UCSD-AML1 (cell line): ENCODE measurements around the gene VAV2.

ENCODE experiments used
- DNase-seq: peaks from one replicate; lab custom pipeline; 2025; ENCODE audit not compliant: unreplicated experiment; lab: John Stamatoyannopoulos, UW

Gene VAV2

DNA sequence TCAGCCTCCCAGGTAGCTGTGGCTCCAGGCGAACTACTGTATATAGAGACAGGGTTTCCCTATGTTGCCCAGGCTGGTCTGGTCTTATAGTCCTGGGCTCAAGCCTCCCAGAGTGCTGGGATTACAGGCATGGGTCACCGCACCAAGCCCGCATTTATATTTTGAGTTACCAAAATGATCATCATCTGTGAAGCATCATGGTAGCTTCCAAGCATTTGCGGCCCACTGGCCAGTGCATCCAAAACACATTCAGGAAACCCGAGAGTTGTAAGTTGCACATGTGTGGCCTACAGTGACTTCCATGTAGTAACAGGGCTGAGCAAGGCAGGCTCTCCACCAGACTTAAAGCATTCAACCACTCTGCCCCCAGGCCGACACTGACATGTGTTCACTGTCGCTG, 35.4 kb upstream of the VAV2 start:
- no peak for DNase-seq

DNA sequence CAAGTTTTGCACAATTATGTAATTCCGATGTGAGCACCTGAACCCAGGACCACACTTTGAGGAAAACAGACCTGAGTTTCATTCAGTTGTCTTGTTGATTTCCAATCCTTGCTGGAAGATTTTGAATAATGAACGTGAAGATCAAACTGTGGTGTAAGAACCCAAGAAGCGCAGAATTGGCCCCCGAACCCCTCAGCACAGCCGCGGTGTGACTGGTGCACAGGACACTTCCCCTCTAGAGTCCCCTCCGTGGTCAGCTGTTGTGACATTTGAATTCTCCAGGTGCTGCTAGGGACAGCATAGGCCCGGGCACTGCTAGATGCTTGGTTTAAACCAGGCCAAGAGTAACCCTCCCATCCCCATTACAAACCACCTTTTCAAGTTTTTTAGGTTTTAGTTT, 34.9 kb upstream of the VAV2 start:
- DNase-seq: no peak

DNA sequence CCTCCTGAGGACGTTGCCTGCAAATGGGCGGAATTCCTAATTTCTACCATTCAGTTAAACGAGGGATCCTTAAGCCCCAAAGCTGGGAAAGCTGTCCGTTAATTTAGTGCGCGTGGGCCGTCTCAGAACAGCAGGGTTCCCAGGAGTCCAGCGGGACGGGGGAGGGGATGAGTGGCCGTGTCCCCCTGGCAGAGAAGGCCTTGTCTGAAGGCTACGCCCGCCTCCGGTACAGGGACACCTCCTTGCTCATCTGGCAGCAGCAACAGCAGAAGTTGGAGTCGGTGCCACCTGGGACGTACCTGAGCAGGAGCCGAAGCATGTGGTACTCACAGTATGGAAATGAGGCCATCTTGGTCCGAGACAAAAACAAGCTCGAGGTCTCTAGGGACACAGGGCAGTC, 34.5 kb upstream of the VAV2 start:
- no peak for DNase-seq

DNA sequence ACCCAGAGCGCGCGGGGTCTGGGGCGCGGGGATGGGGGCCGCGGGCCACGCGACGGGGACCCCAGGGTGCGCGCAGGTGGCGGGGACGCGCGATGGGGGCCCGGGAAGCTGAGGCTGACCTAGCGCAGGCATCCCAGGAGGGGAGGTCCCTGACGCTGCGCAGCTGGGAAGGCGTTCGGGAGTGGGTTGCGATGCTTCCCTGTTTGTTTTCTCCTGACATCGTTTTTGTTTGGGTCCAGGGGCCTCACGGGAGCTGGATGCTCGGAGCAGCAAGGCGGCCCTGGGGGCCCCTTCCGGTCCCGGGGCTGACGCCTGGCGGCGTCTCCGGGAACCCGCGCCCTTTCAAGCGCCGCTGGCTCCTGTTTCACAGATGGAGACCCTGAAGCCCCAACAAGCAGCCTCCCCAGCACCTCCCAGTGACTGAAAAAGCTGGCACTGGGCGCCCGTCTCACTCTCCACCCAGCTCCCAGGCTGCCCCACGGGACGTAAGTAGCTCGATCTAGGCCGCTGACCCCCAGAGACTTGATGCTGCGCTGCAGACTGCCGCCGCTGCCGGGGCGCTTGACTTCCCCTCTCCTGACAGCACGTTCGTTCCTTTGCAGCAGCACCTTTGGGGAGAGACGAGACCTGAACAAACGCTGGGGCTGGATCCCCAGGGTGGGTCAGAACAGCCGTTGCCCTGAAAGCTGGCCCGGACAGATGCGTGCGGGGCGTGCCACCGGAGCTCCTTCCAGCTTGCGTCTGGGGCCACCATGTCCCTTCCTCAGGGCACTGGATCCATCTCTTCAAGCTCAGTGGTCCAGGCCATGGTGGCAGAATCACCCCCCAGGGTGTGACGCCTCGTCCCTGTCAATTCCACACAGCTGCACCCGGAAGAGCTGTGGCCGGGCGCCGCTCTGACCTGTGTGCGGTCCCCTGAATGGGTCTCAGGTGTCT, 33.8 kb upstream of the VAV2 start:
- DNase-seq: peak; percentile 51

DNA sequence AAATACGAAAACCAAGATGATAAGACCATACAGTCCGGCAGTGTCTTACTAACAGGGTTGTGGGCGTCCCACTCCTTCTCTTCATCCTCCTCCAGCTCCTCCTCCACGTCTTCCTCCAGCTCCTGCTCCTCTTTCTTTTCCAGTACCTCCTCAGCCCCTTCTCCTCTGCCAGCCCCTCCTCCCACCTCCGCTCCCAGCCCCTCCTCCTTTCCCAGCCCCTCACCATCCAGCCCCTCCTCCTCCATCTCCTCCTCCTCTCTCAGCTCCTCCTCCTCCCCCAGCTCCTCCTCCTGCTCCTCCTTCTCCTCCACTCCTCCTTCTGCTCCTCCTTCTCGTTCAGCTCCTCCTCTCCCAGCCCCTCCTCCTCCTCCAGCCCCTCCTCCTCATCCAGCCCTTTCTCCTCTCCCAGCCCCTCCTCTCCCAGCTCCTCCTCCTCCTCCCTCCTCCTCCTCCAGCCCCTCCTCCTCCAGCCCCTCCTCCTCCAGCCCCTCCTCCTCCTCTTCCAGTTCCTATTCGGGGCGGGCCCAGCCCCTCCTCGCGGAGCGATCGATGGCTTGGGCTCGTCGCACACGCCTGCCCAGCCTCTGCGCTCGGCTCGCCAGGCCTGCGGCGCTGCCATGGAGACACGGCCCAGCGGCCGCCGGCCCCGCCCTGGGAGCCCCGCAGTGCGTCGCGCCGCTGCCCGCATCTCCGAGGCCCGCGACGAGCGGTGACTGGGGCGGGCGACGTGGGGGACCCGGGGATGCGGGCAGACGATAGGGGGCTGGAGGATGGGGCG, 32.9 kb upstream of the VAV2 start, which contains the start of gene BRD3OS:
BRD3OS (plus strand) TSS at position 654 of the 778 bp plus-strand sequence. CDS start 1,267 bp downstream, outside the sequence.
- peak; percentile 99 for DNase-seq

DNA sequence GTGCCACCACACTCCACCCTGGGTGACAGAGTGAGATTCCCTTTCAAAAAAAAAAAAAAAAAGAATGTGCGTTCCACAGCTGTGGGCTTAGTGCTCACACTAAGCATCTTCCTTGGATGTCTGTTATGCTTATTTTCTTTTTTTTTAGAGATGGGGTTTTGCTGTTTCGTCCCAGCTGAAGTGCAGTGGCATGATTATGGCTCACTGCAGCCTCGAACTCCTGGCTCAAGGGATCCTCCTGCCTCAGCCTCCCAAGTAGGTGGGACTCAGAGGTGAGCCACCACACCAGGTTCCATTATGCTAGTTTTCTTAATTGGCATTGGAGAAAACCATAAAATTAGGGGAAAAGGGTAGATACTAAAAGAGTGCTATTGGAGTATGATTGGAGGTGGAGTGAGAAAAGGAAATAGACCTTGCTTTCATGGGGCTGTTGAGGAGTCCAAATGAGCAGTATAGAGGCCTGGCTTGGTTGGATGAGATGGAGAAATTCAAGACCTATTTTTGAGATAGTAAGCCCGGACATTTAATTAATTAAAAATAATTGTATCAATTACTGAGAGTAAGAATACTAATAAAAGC, 32.2 kb upstream of the VAV2 start:
- DNase-seq: no peak

DNA sequence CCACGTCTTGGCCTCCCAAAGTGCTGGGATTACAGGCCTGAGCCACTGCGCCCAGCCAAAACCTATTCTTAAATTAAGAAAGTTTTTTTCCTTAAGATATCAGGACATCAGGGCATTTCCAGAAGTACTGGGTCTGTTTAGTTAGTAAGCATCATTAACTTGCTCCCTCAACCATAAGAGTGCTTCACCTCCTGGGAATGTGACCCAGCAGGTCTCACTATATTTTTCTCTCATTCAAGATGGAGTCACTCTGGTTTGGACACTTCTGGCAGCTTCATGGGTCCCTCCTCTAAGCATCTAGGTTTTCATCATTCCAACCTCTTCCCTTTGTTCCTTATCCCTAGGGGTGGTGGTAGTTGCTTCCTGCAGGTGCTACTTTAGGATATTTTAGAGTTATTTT, 22.8 kb upstream of the VAV2 start:
- DNase-seq: no peak

DNA sequence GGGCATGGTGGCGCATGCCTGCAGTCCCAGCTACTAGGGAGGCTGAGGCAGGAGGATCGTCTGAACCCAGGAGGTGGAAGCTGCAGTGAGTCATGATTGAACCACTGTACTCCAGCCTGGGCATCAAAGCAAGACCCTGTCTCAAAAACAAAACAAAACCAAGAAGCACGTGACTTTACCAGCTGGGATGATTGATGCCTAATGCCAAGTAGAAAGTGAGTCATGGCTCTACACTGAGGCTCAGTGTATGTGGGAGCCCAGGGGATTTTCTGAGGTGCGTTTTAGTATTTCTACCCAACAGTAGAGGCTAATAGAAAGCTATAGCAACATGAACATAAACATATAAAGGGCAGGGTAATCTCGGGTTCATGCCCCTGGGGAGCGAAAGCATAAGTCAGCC, 19.3 kb upstream of the VAV2 start:
- DNase-seq: no peak

DNA sequence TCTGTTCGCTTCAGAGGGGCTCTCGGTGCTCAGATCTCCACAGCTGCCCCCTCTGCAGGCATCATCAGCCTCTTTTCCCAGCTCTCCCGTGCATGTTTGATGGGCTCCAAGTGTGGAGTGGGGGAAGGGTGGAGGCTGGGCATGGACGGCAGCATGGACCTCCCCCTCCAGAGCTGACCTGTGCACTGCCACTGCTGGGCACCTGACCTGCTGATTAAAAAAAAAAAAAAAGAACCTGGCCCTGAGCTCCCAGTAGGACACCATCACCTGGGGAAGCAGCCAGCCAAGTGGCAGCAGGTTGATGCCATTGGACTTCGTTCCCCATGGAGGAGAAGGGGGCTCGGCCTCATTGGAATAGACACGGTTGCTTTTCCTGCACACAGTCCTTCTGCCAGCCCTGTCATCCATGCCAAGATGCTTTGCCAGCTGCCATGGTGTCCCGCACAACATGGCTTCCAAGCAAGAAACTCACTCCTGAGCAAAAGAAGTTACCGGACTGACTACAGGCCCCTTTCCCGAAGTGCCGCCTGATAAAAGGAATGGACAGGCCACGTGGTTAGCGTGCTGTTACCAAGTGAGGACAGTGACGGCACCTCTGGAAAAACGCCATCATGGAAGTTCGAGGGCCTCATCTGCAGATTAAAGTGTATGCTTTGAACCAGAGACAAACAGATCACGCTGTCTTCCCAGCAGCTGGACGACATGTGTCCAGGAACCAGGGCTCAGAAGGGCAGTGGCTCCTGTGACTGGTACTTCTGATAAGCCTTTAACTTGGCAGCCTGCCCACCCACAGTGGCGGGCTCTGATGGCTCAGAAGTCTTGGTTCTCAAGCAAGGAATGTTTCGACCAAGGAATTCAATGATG, 18.4 kb upstream of the VAV2 start:
- DNase-seq: no peak

DNA sequence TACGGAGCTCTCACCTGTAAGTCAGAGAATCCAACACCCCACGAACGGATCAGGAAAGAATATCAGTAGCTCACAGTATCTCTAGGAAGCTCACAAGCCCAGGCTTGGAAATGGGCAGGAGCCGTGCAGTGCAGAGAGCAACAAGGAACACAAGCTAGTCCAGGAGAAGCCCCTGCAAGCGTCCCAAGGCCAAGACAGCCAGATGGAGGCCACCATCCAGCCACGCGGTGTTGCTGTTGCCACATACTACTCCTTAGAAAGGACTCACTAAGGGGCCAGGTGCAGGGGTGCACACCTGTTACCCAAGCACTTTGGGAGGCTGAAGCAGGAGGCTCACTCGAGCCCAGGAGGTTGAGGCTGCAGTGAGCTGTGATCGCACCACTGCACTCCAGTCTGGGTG, 15.4 kb upstream of the VAV2 start:
- DNase-seq: no peak

DNA sequence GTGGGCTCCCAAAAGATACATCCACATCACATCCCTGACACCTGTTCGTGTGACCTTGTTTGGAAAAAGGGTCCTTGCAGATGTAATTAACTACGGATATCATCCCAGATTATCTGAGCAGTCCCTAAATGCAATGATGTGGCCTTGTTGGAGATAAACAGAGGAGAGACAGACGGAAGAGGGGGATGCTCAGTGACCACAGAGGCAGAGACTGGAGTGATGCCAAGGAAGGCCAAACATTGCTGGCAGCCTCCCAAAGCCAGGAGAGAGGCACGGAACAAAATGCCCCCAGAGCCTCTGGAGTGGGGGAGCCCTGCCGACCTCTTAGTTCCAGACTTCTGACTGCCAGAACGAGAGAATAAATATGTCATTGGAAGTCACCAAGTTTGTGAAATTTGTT, 15.0 kb upstream of the VAV2 start:
- no peak for DNase-seq

DNA sequence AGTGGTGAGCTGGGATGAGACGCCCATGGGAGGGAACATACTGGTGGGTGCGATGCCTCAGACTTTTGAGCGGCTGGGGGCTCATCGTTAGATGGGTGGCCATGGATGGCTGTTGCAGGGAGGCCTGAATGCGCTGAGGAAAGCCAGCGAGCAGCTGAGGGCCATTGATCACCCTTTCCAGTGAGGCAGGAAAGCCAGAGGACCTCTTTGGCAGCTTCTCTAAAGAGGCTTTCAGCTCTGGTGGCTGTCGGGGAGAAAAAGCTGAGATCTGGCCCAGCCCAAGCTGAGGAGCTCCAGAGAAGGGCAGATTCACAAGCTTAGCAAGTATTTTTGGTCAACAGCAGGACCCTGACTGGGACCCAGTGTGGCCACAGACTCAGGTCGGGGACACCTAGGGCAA, 13.3 kb upstream of the VAV2 start:
- no peak for DNase-seq

DNA sequence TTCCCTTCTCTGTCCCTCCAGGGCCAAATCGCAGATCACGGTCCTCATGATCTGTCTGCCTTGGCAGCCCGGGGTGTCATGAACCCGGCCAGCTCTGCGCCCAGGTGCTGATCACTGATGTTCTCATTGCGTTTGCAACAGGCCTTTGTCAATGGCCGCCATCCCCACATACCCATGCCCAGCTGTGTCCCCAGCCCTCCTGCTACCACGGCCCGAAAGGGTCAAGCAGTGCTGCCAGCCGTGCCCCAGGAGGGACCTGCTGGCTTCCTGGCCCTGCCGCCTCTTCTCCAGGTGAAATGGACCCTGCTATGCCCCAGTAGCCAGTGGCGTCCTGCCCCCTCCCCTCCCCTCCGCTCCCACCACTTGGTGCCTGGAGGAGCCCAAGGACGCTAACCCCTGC, 12.8 kb upstream of the VAV2 start:
- DNase-seq: no peak

DNA sequence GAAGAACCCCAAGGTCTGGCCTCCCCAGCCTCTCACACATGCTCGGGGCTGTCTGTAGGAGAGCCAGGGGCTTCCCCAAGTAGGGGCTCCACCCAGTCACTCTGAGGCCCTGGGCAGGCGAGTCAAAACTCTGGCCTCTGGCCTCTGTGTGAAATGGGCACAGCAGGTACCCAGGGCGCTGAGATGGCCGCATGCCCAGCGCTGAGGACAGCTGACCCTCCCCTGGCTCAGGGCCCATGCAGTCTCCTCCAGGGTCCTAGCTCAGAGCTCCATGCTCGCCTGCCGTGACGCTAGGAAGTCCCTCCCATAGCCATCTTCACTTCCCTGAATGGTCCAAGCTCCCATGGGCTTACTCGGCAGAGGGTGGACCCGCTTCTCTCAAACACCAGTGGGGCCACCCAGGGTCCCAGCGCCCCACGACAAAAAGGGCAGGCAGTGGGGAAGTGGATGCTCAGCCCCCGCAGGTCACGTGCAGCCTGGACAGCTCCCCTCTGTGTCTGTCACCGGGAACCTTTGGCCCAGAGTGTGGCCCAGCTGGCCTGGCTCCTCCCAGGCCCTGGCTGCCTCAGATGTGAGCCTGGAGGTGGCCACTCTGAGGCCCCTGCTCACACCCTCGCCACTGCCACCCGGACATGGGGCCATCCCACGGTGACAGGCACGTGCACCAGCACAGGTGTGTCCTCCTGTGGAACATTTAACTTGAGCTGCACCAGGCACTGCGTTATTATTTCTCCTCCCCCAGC, 12.2 kb upstream of the VAV2 start:
- no peak for DNase-seq

DNA sequence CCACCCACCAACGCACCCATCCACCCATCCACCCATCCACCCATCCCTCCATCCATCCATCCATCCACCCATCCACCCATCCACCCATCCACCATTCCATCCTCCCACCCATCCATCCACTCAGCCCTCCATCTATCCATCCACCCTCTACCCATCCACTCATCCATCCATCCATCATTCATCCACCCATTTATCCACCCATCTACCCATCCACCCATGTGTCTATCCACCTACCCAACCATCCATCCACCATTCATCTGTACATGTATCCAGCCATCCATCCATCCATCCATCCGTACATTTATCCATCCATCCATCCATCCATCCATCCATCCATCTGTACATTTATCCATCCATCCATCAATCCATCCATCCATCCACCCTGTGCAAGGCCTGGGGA, 11.1 kb upstream of the VAV2 start:
- DNase-seq: no peak

DNA sequence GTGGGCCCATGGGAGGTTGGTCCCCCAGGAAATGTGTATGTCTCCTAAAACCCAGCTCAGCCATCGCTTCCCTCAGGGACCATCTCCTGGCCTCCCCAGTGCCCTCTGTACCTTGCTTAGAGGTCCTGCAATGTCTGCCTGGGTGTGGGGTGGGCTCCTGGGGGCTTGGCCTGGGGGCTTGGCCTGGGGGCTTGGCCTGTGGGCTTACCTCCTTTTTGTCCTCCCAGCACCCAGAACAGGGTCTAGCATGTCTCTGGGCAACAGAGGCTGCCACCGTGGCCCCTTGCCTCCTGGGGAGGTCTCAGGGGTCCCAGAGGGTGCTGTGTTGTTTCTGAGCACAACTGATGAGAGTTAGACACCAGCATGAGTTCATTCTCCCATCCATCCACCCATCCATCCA, 10.7 kb upstream of the VAV2 start:
- no peak for DNase-seq

DNA sequence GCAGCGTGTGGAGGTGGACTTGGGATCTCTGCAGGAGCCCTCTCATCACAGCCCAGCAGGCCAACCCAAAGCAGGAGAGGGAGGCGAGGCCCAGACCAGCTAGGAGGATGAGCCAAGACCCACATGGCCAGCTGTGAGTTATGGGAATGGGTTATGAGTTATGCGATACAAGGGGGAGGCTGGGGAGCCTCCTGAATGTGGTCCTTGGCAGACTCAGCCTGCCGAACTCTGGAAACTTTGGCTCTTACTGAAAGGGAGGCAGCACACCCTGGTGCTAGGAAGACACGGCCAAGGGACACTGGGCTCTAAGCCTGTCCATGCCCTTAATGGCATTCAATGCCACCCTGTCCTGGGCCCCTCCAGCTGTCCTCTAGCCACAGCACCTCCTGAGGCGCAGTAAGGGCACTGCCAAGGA, 7.7 kb upstream of the VAV2 start:
- DNase-seq: no peak

DNA sequence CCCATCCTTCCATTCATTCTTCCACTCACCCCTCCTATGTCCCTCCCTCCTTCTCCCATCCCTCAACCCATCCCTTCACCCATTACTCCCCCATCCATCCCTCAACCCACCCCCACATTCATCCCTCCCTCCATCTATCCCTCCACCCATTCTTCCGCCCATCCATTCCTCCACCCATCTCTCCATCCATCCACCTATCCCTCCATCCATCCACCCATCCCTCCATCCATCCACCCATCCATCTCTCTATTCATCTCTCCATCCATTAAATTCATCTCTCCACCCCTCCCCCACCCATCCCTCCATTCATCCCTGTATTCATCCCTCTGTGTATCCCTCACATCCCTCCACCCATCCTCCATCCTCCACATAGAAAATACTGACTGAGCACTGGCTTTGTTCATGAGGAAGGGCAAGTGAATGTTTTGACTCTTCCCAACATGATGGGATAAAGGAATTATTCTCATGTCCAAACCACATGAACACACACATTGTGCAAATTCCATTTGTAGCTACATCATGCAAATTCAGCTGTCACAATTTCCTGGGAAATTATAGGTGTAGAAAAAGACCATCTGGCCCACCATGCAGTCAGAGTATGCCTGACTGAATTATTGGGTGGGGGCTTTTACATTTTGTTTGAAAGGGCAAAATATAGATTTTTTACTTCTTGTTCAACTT, 6.9 kb upstream of the VAV2 start:
- DNase-seq: no peak

DNA sequence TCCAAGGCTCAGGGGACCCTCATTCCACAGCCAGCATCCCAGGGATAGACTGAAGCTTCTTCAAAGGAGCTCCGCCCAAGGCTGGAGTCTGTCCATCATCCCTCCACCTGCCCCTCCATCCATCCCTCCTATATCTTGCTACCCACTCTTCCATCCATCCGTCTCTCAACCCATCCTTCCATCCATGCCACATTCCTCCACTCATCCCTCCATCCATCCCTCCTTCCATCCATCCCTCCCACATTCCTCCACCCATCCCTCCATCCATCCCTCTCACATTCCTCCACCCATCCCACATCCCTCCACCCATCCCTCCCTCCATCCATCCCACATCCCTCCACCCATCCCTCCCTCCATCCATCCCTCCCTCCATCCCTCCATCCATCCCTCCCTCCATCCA, 5.5 kb upstream of the VAV2 start:
- no peak for DNase-seq
